Measurements from ENCODE around the gene MOB2.

Gene MOB2

GRCh38 chr11:1468002-1468401 is 18.6 kb downstream of the MOB2 start:
- Mint-ChIP-seq H3K9me3 (no peaks in the 10 kb centered on the region), H3K27ac (no peak overlapping the region), H3K27me3 (ENCODE audit: low read depth) (peaks cover 4% of the 10 kb centered on the region), H3K4me1 (peaks cover 5% of the 10 kb centered on the region), H3K4me3 (no peak overlapping the region), H3K36me3 (ENCODE audit: low read depth) (peaks cover 6% of the 10 kb centered on the region)
- TF ChIP-seq CTCF (IDR thresholded peaks at IDR 0.05; ENCODE audit: unreplicated experiment in 3 of 3) = no peak

GRCh38 chr11:1467270-1467669 is 19.3 kb downstream of the MOB2 start:
- peaks cover 5% of the 10 kb centered on the region for H3K4me1 Mint-ChIP-seq
- no peak for TF ChIP-seq CTCF (IDR thresholded peaks at IDR 0.05; ENCODE audit: unreplicated experiment in 3 of 3)
- peaks cover 4% of the 10 kb centered on the region for H3K27me3 Mint-ChIP-seq (ENCODE audit: low read depth)
- no peaks in the 10 kb centered on the region for H3K9me3 Mint-ChIP-seq
- H3K27ac Mint-ChIP-seq = no peak overlapping the region
- H3K36me3 Mint-ChIP-seq (ENCODE audit: low read depth) = peaks cover 6% of the 10 kb centered on the region
- H3K4me3 Mint-ChIP-seq = no peak overlapping the region

GRCh38 chr11:1466784-1467183 is 19.8 kb downstream of the MOB2 start:
- no peak for TF ChIP-seq CTCF (IDR thresholded peaks at IDR 0.05; ENCODE audit: unreplicated experiment in 3 of 3)
- H3K36me3 Mint-ChIP-seq (ENCODE audit: low read depth) = peaks cover 6% of the 10 kb centered on the region
- peaks cover 4% of the 10 kb centered on the region for H3K27me3 Mint-ChIP-seq (ENCODE audit: low read depth)
- H3K27ac Mint-ChIP-seq = no peak overlapping the region
- H3K4me1 Mint-ChIP-seq = peaks cover 5% of the 10 kb centered on the region
- no peaks in the 10 kb centered on the region for H3K9me3 Mint-ChIP-seq
- no peak overlapping the region for H3K4me3 Mint-ChIP-seq

GRCh38 chr11:1463056-1463455 is 23.5 kb downstream of the MOB2 start:
- Mint-ChIP-seq H3K4me1 (peaks cover 5% of the 10 kb centered on the region), H3K9me3 (no peaks in the 10 kb centered on the region), H3K4me3 (no peak overlapping the region), H3K27me3 (ENCODE audit: low read depth) (peaks cover 4% of the 10 kb centered on the region), H3K36me3 (ENCODE audit: low read depth) (peaks cover 6% of the 10 kb centered on the region), H3K27ac (no peak overlapping the region)
- no peak for TF ChIP-seq CTCF (IDR thresholded peaks at IDR 0.05; ENCODE audit: unreplicated experiment in 3 of 3)

GRCh38 chr11:1462698-1462975 is 23.9 kb downstream of the MOB2 start:
- H3K27me3 Mint-ChIP-seq (ENCODE audit: low read depth) = peaks cover 4% of the 10 kb centered on the region
- peaks cover 5% of the 10 kb centered on the region for H3K4me1 Mint-ChIP-seq

More at GRCh38 chr11:1462698-1462975, 23.9 kb downstream of the MOB2 start:
- Mint-ChIP-seq H3K4me3 (no peak overlapping the region), H3K36me3 (ENCODE audit: low read depth) (peaks cover 6% of the 10 kb centered on the region), H3K27ac (no peak overlapping the region), H3K9me3 (no peaks in the 10 kb centered on the region)
- no peak for TF ChIP-seq CTCF (IDR thresholded peaks at IDR 0.05; ENCODE audit: unreplicated experiment in 3 of 3)
